SK-N-SH treated with all-trans-retinoic acid at 6 μM for 48 hours (cell line): ENCODE measurements around the gene GPR152.

ENCODE experiments used
- ATAC-seq: fragments of 200-7000 bp; cut with Tn5 transposase; 3 replicates; pipeline ENCODE4 v1.9.1; 2020; ENCODE audit warnings: mild to moderate bottlenecking, moderate library complexity
- ARNTL ChIP-seq: fragments of 450-650 bp; formaldehyde crosslinking; IDR thresholded peaks from 2 replicates; pipeline ENCODE4 v1.5.0; 2020; ENCODE audit warnings: low read depth, mild to moderate bottlenecking, moderate library complexity, borderline replicate concordance
- BACH2 ChIP-seq: fragments of 250-450 bp; sonication (Bioruptor Pico); IDR thresholded peaks from 2 replicates; pipeline ENCODE4 v1.9.0; 2021; ENCODE audit warnings: mild to moderate bottlenecking, borderline replicate concordance
- CSDC2 ChIP-seq: fragments of 250-450 bp; sonication (Bioruptor Pico); IDR thresholded peaks from 2 replicates; pipeline ENCODE4 v1.5.0; 2020; ENCODE audit warnings: mild to moderate bottlenecking, moderate library complexity
- ESRRG ChIP-seq: fragments of 250-450 bp; sonication (Bioruptor Pico); IDR thresholded peaks from 2 replicates; pipeline ENCODE4 v1.6.1; 2021; ENCODE audit warnings: mild to moderate bottlenecking
- GLIS3 ChIP-seq: fragments of 250-450 bp; sonication (Bioruptor Pico); IDR thresholded peaks from 2 replicates; pipeline ENCODE4 v1.5.0; 2020; ENCODE audit warnings: mild to moderate bottlenecking, moderate library complexity
- ISL1 ChIP-seq: fragments of 250-450 bp; sonication (Bioruptor Pico); IDR thresholded peaks from 2 replicates; pipeline ENCODE4 v2.1.2; 2022; ENCODE audit warnings: mild to moderate bottlenecking, moderate library complexity
- OSR1 ChIP-seq: fragments of 250-450 bp; sonication (Bioruptor Pico); IDR thresholded peaks from 2 replicates; pipeline ENCODE4 v1.8.0; 2022; ENCODE audit warnings: moderate library complexity, mild to moderate bottlenecking, inconsistent platforms
- PATZ1 ChIP-seq: fragments of 250-450 bp; sonication (Bioruptor Pico); IDR thresholded peaks from 2 replicates; pipeline ENCODE4 v1.8.0; 2020; ENCODE audit warnings: mild to moderate bottlenecking, moderate library complexity, borderline replicate concordance
- PPARA ChIP-seq: fragments of 250-450 bp; sonication (Bioruptor Pico); IDR thresholded peaks from 2 replicates; pipeline ENCODE4 v1.5.0; 2020; ENCODE audit warnings: mild to moderate bottlenecking, borderline replicate concordance
- RARB ChIP-seq: fragments of 250-450 bp; sonication (Bioruptor Pico); IDR thresholded peaks from 2 replicates; pipeline ENCODE4 v1.8.0; 2021; ENCODE audit warnings: mild to moderate bottlenecking, moderate library complexity
- SNAI2 ChIP-seq: fragments of 250-450 bp; sonication (Bioruptor Pico); IDR thresholded peaks from 2 replicates; pipeline ENCODE4 v1.5.0; 2020; ENCODE audit warnings: mild to moderate bottlenecking, moderate library complexity
- TCF4 ChIP-seq: fragments of 250-450 bp; sonication (Bioruptor Pico); IDR thresholded peaks from 2 replicates; pipeline ENCODE4 v1.8.0; 2021; ENCODE audit warnings: mild to moderate bottlenecking, moderate library complexity, borderline replicate concordance
- TOX ChIP-seq: fragments of 250-450 bp; sonication (Bioruptor Pico); IDR thresholded peaks from 2 replicates; pipeline ENCODE4 v1.8.0; 2021; ENCODE audit warnings: mild to moderate bottlenecking, moderate library complexity, borderline replicate concordance
- ZC3H10 ChIP-seq: fragments of 250-450 bp; sonication (Bioruptor Pico); IDR thresholded peaks from 2 replicates; pipeline ENCODE4 v1.5.1; 2021; ENCODE audit warnings: mild to moderate bottlenecking, moderate library complexity
- ZFP3 ChIP-seq: fragments of 250-450 bp; sonication (Bioruptor Pico); IDR thresholded peaks from 2 replicates; pipeline ENCODE4 v1.5.0; 2020; ENCODE audit warnings: mild to moderate bottlenecking, moderate library complexity
- ZFP30 ChIP-seq: fragments of 450-650 bp; formaldehyde crosslinking; IDR thresholded peaks from 2 replicates; pipeline ENCODE4 v1.5.0; 2022; ENCODE audit warnings: mild to moderate bottlenecking, moderate library complexity
- ZNF565 ChIP-seq: fragments of 450-650 bp; formaldehyde crosslinking; conservative IDR thresholded peaks from 2 replicates; pipeline ENCODE4 v1.5.0; 2020; ENCODE audit warnings: low read depth, mild to moderate bottlenecking, moderate library complexity
- ZNF70 ChIP-seq: fragments of 450-650 bp; formaldehyde crosslinking; IDR thresholded peaks from 2 replicates; pipeline ENCODE4 v1.5.0; 2020; ENCODE audit warnings: mild to moderate bottlenecking, moderate library complexity
- ZNF8 ChIP-seq: fragments of 450-650 bp; formaldehyde crosslinking; IDR thresholded peaks from 2 replicates; pipeline ENCODE4 v1.5.0; 2020; ENCODE audit warnings: mild to moderate bottlenecking, moderate library complexity
- TF ChIP-seq, protein P1 (sequence below): fragments of 250-450 bp; sonication (Bioruptor Pico); IDR thresholded peaks from 2 replicates; pipeline ENCODE4 v1.5.1; 2020; ENCODE audit warnings: low read depth, mild to moderate bottlenecking, moderate library complexity
- TF ChIP-seq, protein P2 (sequence below): fragments of 250-450 bp; sonication (Bioruptor Pico); IDR thresholded peaks from 2 replicates; pipeline ENCODE4 v1.5.1; 2021; ENCODE audit warnings: mild to moderate bottlenecking, moderate library complexity
- TF ChIP-seq, protein P3 (sequence below): fragments of 250-450 bp; sonication (Bioruptor Pico); IDR thresholded peaks from 2 replicates; pipeline ENCODE4 v1.8.0; 2021; ENCODE audit warnings: low read depth, mild to moderate bottlenecking, moderate library complexity, borderline replicate concordance

The GPR152 gene

DNA sequence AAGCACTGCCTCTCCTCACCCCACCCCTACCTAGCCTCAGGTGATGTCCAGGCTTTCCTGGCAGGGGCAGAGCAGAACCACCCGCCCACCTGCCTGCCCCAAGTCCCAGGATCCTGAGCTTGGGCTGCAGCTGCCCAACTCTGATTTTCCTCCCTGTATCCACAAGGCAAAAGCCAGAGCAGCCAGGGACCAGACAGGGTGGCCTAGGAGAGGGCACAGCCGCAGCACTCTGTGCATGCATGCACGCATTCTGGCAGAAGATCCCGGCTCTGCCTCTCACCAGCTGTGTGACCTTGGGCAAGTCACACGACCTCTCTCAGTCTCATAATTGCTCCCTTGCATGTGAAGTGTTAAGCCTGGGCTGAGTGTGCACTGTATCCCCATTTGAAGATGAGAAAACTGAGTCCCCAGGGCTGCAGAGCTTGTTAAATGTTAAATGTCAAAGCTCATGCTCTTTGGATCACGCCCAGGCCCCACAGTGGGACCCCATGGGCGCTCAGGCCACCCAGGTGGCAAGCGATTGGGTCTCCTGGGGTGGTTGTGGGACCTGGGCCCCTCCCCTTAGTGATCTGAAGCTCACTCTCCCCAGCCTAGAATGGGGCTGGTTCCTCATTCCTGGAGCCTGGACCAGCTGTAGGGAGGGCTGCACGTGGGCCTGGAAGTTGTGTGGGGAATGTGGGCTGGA lies 39.9 kb downstream of the GPR152 start (continued):
- TF ChIP-seq, protein P1, sequence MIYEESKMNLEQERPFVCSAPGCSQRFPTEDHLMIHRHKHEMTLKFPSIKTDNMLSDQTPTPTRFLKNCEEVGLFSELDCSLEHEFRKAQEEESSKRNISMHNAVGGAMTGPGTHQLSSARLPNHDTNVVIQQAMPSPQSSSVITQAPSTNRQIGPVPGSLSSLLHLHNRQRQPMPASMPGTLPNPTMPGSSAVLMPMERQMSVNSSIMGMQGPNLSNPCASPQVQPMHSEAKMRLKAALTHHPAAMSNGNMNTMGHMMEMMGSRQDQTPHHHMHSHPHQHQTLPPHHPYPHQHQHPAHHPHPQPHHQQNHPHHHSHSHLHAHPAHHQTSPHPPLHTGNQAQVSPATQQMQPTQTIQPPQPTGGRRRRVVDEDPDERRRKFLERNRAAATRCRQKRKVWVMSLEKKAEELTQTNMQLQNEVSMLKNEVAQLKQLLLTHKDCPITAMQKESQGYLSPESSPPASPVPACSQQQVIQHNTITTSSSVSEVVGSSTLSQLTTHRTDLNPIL (CRISPR knock-in tag), result no peak

- TF ChIP-seq ZNF565 (CRISPR knock-in tag) (no peak), ZFP3 (CRISPR knock-in tag) (no peak), CSDC2 (CRISPR knock-in tag) (no peak), ZNF70 (CRISPR knock-in tag) (no peak), RARB (no peak), GLIS3 (CRISPR knock-in tag) (no peak), PPARA (CRISPR knock-in tag) (no peak), TOX (CRISPR knock-in tag) (no peak), ZFP30 (CRISPR knock-in tag) (no peak), SNAI2 (no peak), ZNF8 (CRISPR knock-in tag) (no peak), ARNTL (CRISPR knock-in tag) (no peak), TCF4 (CRISPR knock-in tag) (no peak), ESRRG (CRISPR knock-in tag) (no peak), ZC3H10 (CRISPR knock-in tag) (no peak), PATZ1 (CRISPR knock-in tag) (no peak)
- TF ChIP-seq, protein P2, sequence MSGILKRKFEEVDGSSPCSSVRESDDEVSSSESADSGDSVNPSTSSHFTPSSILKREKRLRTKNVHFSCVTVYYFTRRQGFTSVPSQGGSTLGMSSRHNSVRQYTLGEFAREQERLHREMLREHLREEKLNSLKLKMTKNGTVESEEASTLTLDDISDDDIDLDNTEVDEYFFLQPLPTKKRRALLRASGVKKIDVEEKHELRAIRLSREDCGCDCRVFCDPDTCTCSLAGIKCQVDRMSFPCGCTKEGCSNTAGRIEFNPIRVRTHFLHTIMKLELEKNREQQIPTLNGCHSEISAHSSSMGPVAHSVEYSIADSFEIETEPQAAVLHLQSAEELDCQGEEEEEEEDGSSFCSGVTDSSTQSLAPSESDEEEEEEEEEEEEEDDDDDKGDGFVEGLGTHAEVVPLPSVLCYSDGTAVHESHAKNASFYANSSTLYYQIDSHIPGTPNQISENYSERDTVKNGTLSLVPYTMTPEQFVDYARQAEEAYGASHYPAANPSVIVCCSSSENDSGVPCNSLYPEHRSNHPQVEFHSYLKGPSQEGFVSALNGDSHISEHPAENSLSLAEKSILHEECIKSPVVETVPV (CRISPR knock-in tag), result no peak
- TF ChIP-seq, protein P1 (CRISPR knock-in tag), result no peak
- no peak for ATAC-seq
Measured at GRCh38 chr11:67411785-67412152, 40.8 kb downstream of the GPR152 start.

DNA sequence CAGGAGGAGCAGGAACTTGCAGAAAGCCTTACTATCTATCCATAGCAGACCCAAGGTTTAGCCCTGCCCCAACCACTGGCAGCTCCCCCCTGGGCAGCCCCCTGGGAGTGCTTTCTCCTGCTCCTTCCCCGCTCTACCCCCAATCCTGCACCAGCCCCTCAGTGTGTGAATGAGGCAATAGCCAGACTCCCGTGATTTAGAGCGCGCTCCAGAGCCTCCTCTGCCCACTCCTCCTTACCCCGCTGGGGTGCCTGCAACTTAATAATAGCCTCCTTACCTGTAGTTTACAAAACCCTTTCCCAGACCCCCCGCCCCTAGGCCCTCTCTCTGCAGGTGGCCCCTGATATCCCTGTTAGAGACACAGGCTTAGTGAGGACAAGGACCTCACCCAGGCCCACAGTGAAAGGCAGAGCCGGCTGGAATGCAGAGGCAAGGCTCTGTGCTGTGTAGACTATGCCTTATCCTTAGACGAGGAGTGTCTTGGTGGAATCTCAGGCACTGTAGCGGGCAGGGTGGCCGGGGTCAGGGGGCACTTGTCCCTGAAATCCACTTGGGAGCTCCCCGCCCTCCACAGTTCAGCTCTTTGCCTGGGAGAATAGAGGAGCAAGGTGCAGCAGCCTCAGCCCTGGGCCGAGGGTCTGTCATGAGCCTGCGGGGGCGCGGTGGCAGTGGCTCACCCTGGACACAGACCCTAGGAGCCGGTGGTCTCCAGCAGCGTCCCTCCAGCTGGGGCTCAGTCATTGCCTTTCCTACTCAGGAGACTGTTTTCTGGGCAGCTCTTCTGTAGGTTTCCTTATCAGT lies 41.3 kb downstream of the GPR152 start:
- ATAC-seq, result no peak
- TF ChIP-seq GLIS3 (CRISPR knock-in tag), result no peak
- TF ChIP-seq ESRRG (CRISPR knock-in tag), result no peak
- TF ChIP-seq ZNF8 (CRISPR knock-in tag), result no peak
- no peak for TF ChIP-seq TOX (CRISPR knock-in tag)
- TF ChIP-seq PPARA (CRISPR knock-in tag), result no peak
- TF ChIP-seq, protein P2 (CRISPR knock-in tag), result no peak
- no peak for TF ChIP-seq ZNF70 (CRISPR knock-in tag)
- TF ChIP-seq CSDC2 (CRISPR knock-in tag), result no peak
- TF ChIP-seq ZNF565 (CRISPR knock-in tag), result no peak
- TF ChIP-seq, protein P1 (CRISPR knock-in tag), result no peak
- no peak for TF ChIP-seq TCF4 (CRISPR knock-in tag)
- no peak for TF ChIP-seq ISL1 (CRISPR knock-in tag)
- no peak for TF ChIP-seq ARNTL (CRISPR knock-in tag)
- no peak for TF ChIP-seq BACH2 (CRISPR knock-in tag)
- TF ChIP-seq RARB, result no peak
- TF ChIP-seq ZFP30 (CRISPR knock-in tag), result no peak
- TF ChIP-seq, protein P3, sequence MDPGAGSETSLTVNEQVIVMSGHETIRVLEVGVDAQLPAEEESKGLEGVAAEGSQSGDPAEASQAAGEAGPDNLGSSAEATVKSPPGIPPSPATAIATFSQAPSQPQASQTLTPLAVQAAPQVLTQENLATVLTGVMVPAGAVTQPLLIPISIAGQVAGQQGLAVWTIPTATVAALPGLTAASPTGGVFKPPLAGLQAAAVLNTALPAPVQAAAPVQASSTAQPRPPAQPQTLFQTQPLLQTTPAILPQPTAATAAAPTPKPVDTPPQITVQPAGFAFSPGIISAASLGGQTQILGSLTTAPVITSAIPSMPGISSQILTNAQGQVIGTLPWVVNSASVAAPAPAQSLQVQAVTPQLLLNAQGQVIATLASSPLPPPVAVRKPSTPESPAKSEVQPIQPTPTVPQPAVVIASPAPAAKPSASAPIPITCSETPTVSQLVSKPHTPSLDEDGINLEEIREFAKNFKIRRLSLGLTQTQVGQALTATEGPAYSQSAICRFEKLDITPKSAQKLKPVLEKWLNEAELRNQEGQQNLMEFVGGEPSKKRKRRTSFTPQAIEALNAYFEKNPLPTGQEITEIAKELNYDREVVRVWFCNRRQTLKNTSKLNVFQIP (CRISPR knock-in tag), result no peak
- TF ChIP-seq ZFP3 (CRISPR knock-in tag), result no peak
- no peak for TF ChIP-seq OSR1 (CRISPR knock-in tag)
- TF ChIP-seq PATZ1 (CRISPR knock-in tag), result no peak
